Muscle of leg (tissue), 11 donors: Measurements from ENCODE around the gene PRKAR1B. TPM values are rescaled to one million over a fixed set of nuclear protein-coding genes. Genes with fewer than 3 reads are reported as not detected.

ENCODE experiments used
- DNase-seq: peaks from one replicate; pipeline ENCODE4 v3.0.0; 2013
- H3K27ac ChIP-seq: one replicate; pipeline ENCODE4 v1.5.1; 2013; ENCODE audit warnings: mild to moderate bottlenecking, low read length, control low read depth
- H3K27me3 ChIP-seq: one replicate; pipeline ENCODE4 v1.6.1; 2013; ENCODE audit warnings: low read length; ENCODE audit not compliant: control insufficient read depth, insufficient read depth
- H3K36me3 ChIP-seq: one replicate; pipeline ENCODE4 v1.6.1; 2013; ENCODE audit warnings: low read length; ENCODE audit not compliant: control insufficient read depth, insufficient read depth
- H3K4me1 ChIP-seq: one replicate; pipeline ENCODE4 v1.6.1; 2013; ENCODE audit warnings: low read length; ENCODE audit not compliant: control insufficient read depth, insufficient read depth
- H3K4me3 ChIP-seq: one replicate; pipeline ENCODE4 v1.5.1; 2013; ENCODE audit warnings: low read length, control low read depth
- H3K9me3 ChIP-seq: replicated peaks from 2 replicates; pipeline ENCODE4 v1.6.1; 2013; ENCODE audit warnings: low read depth, low read length; ENCODE audit not compliant: control insufficient read depth
- WGBS: methylation state at CpG from one replicate; pipeline ENCODE4 v1.1.5; 2013; ENCODE audit warnings: missing lambda C conversion rate; ENCODE audit not compliant: insufficient coverage; 5-methylcytosine and 5-hydroxymethylcytosine counted together
- polyA plus RNA-seq, 8 donors: library from polyadenylated mRNA; unstranded; fragments of 120-200 nt; gene quantifications; one replicate each; pipeline versions ENCODE4 v1.2.1 to v1.2.3, GENCODE V29; 2013; ENCODE audit warnings: inconsistent platforms in 1 of 8, low replicate concordance in 1 of 8; ENCODE audit not compliant: insufficient read length in 8 of 8, insufficient read depth in 1 of 8
- total RNA-seq: library from RNA; stranded (reverse); fragments of 120-200 nt; gene quantifications from one replicate; pipeline ENCODE4 v1.2.4, GENCODE V29; 2013

Gene PRKAR1B
- total and polyA plus RNA-seq, 9 donors = 23.1 to 45.4 (median 35.0) TPM

- Histone ChIP-seq H3K27me3 (peaks cover 2% of the 10 kb centered on the region), H3K36me3 (peaks cover 11% of the 10 kb centered on the region), H3K9me3 (peaks cover 3% of the 10 kb centered on the region), H3K27ac (no peak overlapping the region), H3K4me3 (no peak overlapping the region), H3K4me1 (peaks cover 40% of the 10 kb centered on the region)
- 93% methylated on average over 10 of the region's 17 CpGs for WGBS
- no peak for DNase-seq
Measured at GRCh38 chr7:596819-597182, 130.3 kb downstream of the PRKAR1B start.

- peaks cover 41% of the 10 kb centered on the region for H3K4me1 ChIP-seq
- H3K36me3 ChIP-seq = peaks cover 11% of the 10 kb centered on the region
- peaks cover 2% of the 10 kb centered on the region for H3K27me3 ChIP-seq
- 93% methylated on average over 23 of the region's 30 CpGs for WGBS
- H3K27ac ChIP-seq = no peak overlapping the region
- H3K9me3 ChIP-seq = peaks cover 3% of the 10 kb centered on the region
- H3K4me3 ChIP-seq = no peak overlapping the region
- no peak for DNase-seq
Measured at GRCh38 chr7:596071-596818, 130.8 kb downstream of the PRKAR1B start.

- 100% methylated on average over 8 of the region's 10 CpGs for WGBS
- Histone ChIP-seq H3K36me3 (peaks cover 11% of the 10 kb centered on the region), H3K4me1 (peaks cover 41% of the 10 kb centered on the region), H3K4me3 (no peak overlapping the region), H3K27me3 (peaks cover 2% of the 10 kb centered on the region), H3K9me3 (peaks cover 3% of the 10 kb centered on the region), H3K27ac (no peak overlapping the region)
- DNase-seq = no peak
Measured at GRCh38 chr7:595621-596010, 131.5 kb downstream of the PRKAR1B start.

GRCh38 chr7:594920-595620 is 132.0 kb downstream of the PRKAR1B start:
- Histone ChIP-seq H3K4me1 (peaks cover 42% of the 10 kb centered on the region), H3K27me3 (peaks cover 2% of the 10 kb centered on the region), H3K9me3 (peaks cover 3% of the 10 kb centered on the region), H3K36me3 (peaks cover 13% of the 10 kb centered on the region), H3K27ac (no peak overlapping the region), H3K4me3 (no peak overlapping the region)
- 92% methylated on average over 22 of the region's 29 CpGs for WGBS
- DNase-seq = no peak

- peaks cover 49% of the 10 kb centered on the region for H3K4me1 ChIP-seq
- DNase-seq = no peak
- WGBS = 76% methylated on average over 11 of the region's 16 CpGs
- H3K27ac ChIP-seq = no peak overlapping the region
- peaks cover 13% of the 10 kb centered on the region for H3K36me3 ChIP-seq
- peaks cover 2% of the 10 kb centered on the region for H3K27me3 ChIP-seq
- H3K4me3 ChIP-seq = no peak overlapping the region
- H3K9me3 ChIP-seq = peaks cover 3% of the 10 kb centered on the region
Measured at GRCh38 chr7:594212-594913, 132.7 kb downstream of the PRKAR1B start.

- peaks cover 16% of the 10 kb centered on the region for H3K36me3 ChIP-seq
- H3K27ac ChIP-seq = peak overlapping the region; percentile 51
- peaks cover 2% of the 10 kb centered on the region for H3K27me3 ChIP-seq
- WGBS = 75% methylated on average over 23 of the region's 34 CpGs
- no peak for DNase-seq
- peaks cover 3% of the 10 kb centered on the region for H3K9me3 ChIP-seq
- H3K4me1 ChIP-seq = peaks cover 53% of the 10 kb centered on the region
- no peak overlapping the region for H3K4me3 ChIP-seq
Measured at GRCh38 chr7:593324-594115, 133.6 kb downstream of the PRKAR1B start.

GRCh38 chr7:591856-592628 is 135.0 kb downstream of the PRKAR1B start:
- WGBS = 95% methylated on average over 38 of the region's 42 CpGs
- Histone ChIP-seq H3K27ac (peak overlapping the region; percentile 85), H3K4me1 (peaks cover 60% of the 10 kb centered on the region), H3K36me3 (peaks cover 20% of the 10 kb centered on the region), H3K9me3 (peaks cover 3% of the 10 kb centered on the region), H3K27me3 (peaks cover 2% of the 10 kb centered on the region), H3K4me3 (no peak overlapping the region)
- DNase-seq = no peak

GRCh38 chr7:590731-591551 is 136.1 kb downstream of the PRKAR1B start:
- 61% methylated on average over 42 of the region's 45 CpGs for WGBS
- Histone ChIP-seq H3K4me1 (peaks cover 60% of the 10 kb centered on the region), H3K36me3 (peaks cover 23% of the 10 kb centered on the region), H3K27ac (peak overlapping the region; percentile 85), H3K27me3 (peaks cover 2% of the 10 kb centered on the region), H3K9me3 (peaks cover 6% of the 10 kb centered on the region), H3K4me3 (no peak overlapping the region)
- no peak for DNase-seq
